A673 (cell line): ENCODE data around the gene ST6GALNAC3. TPM values are rescaled to one million over a fixed set of nuclear protein-coding genes. Genes with fewer than 3 reads are reported as not detected.

Experiments used
- BruUV-seq: library from RNA; stranded (reverse); fragments of 400-500 nt; replicated peaks from 2 replicates; lab custom pipeline; 2021; lab: Mats Ljungman, UMichigan
- CTCF ChIA-PET: fragments of 300-600 bp; sonication (Branson Sonifier 250); formaldehyde crosslinking; loops from one replicate; lab custom pipeline; 2022; ENCODE audit warnings: antibody characterized with exemption; lab: Charles Lee
- POLR2A ChIA-PET: fragments of 300-600 bp; sonication (Branson Sonifier 250); formaldehyde crosslinking; loops from one replicate; lab custom pipeline; 2022; ENCODE audit warnings: antibody characterized with exemption; ENCODE audit not compliant: low non-redundant PET; lab: Charles Lee
- DNase-seq: peaks from one replicate; pipeline ENCODE4 v3.0.0-alpha.2; 2015; ENCODE audit warnings: low spot score
- H3K27ac ChIP-seq: fragments of 200-600 bp; sonication (generic); 2 replicates; pipeline ENCODE4 v1.5.1; 2016; ENCODE audit warnings: mixed run types, low read depth, mild to moderate bottlenecking, mixed read lengths, antibody characterized with exemption, low read length; ENCODE audit not compliant: poor library complexity, severe bottlenecking
- H3K27me3 ChIP-seq: fragments of 200-600 bp; sonication (generic); replicated peaks from 2 replicates; pipeline ENCODE4 v1.6.1; 2017; ENCODE audit warnings: mixed run types, low read depth, mild to moderate bottlenecking, mixed read lengths, antibody characterized with exemption, low read length; ENCODE audit not compliant: insufficient read depth, poor library complexity
- H3K36me3 ChIP-seq: fragments of 200-600 bp; sonication (generic); 2 replicates; pipeline ENCODE4 v1.6.1; 2016; ENCODE audit warnings: mixed run types, mild to moderate bottlenecking, mixed read lengths, antibody characterized with exemption, low read length; ENCODE audit not compliant: insufficient read depth, poor library complexity, severe bottlenecking
- H3K4me1 ChIP-seq: fragments of 200-600 bp; sonication (generic); 2 replicates; pipeline ENCODE4 v1.6.1; 2017; ENCODE audit warnings: mixed run types, mild to moderate bottlenecking, mixed read lengths, antibody characterized with exemption, low read length; ENCODE audit not compliant: insufficient read depth, poor library complexity, severe bottlenecking
- H3K4me3 ChIP-seq: fragments of 200-600 bp; sonication (generic); 2 replicates; pipeline ENCODE4 v1.5.1; 2016; ENCODE audit warnings: low read depth, mixed run types, mild to moderate bottlenecking, mixed read lengths, low read length; ENCODE audit not compliant: poor library complexity, severe bottlenecking
- H3K9me3 ChIP-seq: fragments of 200-600 bp; sonication (generic); 2 replicates; pipeline ENCODE4 v1.6.1; 2016; ENCODE audit warnings: mixed run types, low read depth, mild to moderate bottlenecking, mixed read lengths, antibody characterized with exemption, low read length; ENCODE audit not compliant: poor library complexity, severe bottlenecking
- CTCF ChIP-seq: fragments of 300-800, 200-600 bp; sonication (generic); conservative IDR thresholded peaks from 2 replicates; pipeline ENCODE4 v1.5.1; 2017; ENCODE audit warnings: low read depth, mild to moderate bottlenecking, antibody characterized with exemption, low read length, moderate library complexity, mixed read lengths
- EZH2 ChIP-seq: fragments of 200-600 bp; sonication (generic); IDR thresholded peaks from 2 replicates; pipeline ENCODE4 v1.6.1; 2017; ENCODE audit warnings: borderline replicate concordance, low read depth, mild to moderate bottlenecking, mixed read lengths, antibody characterized with exemption, low read length; ENCODE audit not compliant: poor library complexity, severe bottlenecking
- intact Hi-C: fragments of 100-400 bp; cut with micrococcal nuclease; formaldehyde crosslinking; loops from one replicate; pipeline ENCODE4 v1.10.0; 2022; ENCODE audit not compliant: unreplicated experiment
- total RNA-seq: library from RNA; stranded (reverse); gene quantifications from 2 replicates; pipeline ENCODE4 v1.2.3, GENCODE V29; 2021

The ST6GALNAC3 gene
- total RNA-seq, 1 experiment from 2014 or later = 1.2 TPM

DNA sequence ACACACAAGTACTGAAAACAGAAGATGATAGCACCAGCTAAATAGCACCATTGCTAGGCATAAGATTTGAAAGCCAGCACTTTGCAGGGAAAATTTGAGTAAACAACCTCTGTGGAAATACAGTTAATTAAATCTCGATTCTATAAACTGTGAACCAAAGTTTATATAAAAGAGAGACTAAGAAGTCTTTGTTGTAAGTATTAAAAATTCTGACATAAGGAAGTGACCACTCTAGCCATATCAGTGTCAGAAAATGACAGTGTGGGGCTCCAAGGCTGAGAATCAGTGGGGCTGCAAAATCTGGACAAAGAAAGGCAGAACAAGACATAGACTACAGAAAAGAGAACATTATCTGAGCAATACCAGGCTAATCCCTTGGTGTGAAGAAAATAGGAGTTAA, 292.2 kb downstream of the ST6GALNAC3 start:
- no TSS peak for BruUV-seq
- intact Hi-C loops = no loop called here
- Histone ChIP-seq H3K27me3 (no peaks in the 10 kb centered on the region), H3K36me3 (no peaks in the 10 kb centered on the region), H3K27ac (no peak overlapping the region), H3K9me3 (no peaks in the 10 kb centered on the region), H3K4me3 (no peak overlapping the region), H3K4me1 (no peaks in the 10 kb centered on the region)
- CTCF ChIA-PET = no interaction called here
- TF ChIP-seq EZH2 = no peak
- no peak for TF ChIP-seq CTCF
- no peak for DNase-seq
- POLR2A ChIA-PET = no interaction called here

GRCh38 chr1:76371941-76372340, 297.4 kb downstream of the ST6GALNAC3 start:
- H3K27ac ChIP-seq = no peak overlapping the region
- no peaks in the 10 kb centered on the region for H3K27me3 ChIP-seq
- no peak for DNase-seq
- no peaks in the 10 kb centered on the region for H3K4me1 ChIP-seq
- CTCF ChIA-PET = no interaction called here
- no peak for TF ChIP-seq EZH2
- TF ChIP-seq CTCF = no peak
- H3K36me3 ChIP-seq = no peaks in the 10 kb centered on the region
- BruUV-seq = no TSS peak
- intact Hi-C loops = no loop called here
- H3K4me3 ChIP-seq = no peak overlapping the region
- no peaks in the 10 kb centered on the region for H3K9me3 ChIP-seq
- POLR2A ChIA-PET = no interaction called here

DNA sequence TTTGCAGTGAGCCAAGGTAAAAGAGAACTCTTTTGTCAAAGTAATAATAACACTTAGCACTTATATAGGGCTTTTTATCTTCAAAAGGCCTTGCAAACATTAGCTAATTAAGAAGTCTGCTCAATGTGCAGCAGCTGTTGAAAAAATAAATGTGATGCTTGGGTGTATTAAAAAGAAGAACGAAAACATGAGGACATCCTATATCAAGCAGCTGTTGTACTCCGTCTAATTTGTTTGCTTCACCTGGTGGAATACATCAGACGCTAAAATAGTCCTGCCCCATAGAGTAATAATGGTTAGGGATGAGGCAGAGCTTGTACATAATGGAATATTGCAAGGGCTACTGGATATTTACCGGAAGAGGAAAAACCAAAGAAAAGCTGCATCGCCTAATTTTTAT, 299.5 kb downstream of the ST6GALNAC3 start:
- POLR2A ChIA-PET = no interaction called here
- Histone ChIP-seq H3K27ac (no peak overlapping the region), H3K36me3 (no peaks in the 10 kb centered on the region), H3K27me3 (no peaks in the 10 kb centered on the region), H3K9me3 (no peaks in the 10 kb centered on the region), H3K4me1 (no peaks in the 10 kb centered on the region), H3K4me3 (no peak overlapping the region)
- no TSS peak for BruUV-seq
- CTCF ChIA-PET = no interaction called here
- TF ChIP-seq CTCF (no peak), EZH2 (no peak)
- intact Hi-C loops = no loop called here
- no peak for DNase-seq
